Choroid plexus epithelial cell (primary cell): ENCODE data around the gene CLCN6.
A peak's percentile ranks its signal among the peaks of the same experiment; 100 is the strongest.

Source experiments
- DNase-seq: peaks from one replicate; pipeline ENCODE4 v3.0.0-alpha.2; 2010; ENCODE audit warnings: low read depth
- H3K4me3 ChIP-seq: 2 replicates; pipeline ENCODE4 v1.5.1; 2011; ENCODE audit warnings: low read depth, mild to moderate bottlenecking, control low read depth, low read length, moderate library complexity
- CTCF ChIP-seq: conservative IDR thresholded peaks from 2 replicates; pipeline ENCODE4 v1.5.1; 2011; ENCODE audit warnings: low read depth, mild to moderate bottlenecking, control low read depth, inconsistent platforms, low read length, moderate library complexity

The CLCN6 gene

DNA sequence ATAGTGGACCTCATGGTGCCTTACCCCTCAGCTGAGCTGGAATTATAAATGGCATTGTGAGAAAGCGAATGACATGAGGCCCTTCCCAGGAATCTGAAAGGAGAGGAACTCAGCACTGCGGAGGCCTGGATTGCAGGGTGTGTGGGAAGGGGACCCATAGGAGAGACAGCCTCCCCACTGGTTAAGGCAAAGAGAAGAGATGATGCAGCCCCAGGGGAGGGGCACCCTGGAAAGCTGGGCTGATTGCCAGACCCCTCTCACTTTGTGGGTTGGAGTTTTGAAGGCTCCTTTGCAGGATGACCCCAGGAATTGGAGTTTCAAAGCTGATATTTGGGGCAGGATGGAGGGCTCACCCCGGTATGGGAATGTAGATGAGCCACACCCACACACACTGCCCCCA is 50.7 kb downstream of the CLCN6 start:
- no peak for DNase-seq
- no peak for TF ChIP-seq CTCF
- H3K4me3 ChIP-seq: no peak overlapping the region

DNA sequence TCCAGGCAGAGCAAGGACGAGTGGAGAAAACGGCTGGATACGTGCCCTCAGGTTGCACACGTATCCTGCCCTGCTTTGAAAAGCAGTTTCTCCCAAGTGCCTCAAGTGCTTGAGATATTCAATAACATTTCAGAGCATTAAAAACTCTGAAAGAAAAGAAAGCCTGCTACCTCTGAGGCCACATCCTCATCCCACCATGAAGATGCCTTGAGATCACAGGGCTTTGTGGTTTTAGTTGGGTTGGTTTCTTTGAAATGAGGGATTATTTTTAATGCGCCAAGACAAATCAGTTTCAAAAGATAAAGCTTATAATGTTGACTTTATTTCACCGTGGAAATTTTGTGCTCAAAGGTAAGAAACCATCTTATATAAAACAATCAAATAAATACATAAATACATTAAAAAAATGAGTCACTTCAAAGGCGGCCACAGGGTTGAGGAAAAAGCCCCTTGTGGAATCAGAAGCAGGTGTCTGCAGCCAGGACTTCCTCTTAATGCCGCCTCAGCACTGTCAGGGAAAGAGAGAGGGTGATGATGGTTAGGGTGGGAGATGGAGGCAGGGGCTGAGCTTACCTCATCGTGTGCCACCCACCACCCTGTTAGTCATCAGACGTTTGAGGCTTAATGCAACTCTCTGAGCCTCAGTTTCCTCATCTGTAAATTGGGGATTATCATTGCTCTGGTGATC is 51.3 kb downstream of the CLCN6 start:
- TF ChIP-seq CTCF: no peak
- no peak overlapping the region for H3K4me3 ChIP-seq
- DNase-seq: no peak

GRCh38 chr1:11858158-11858557 is 52.2 kb downstream of the CLCN6 start:
- TF ChIP-seq CTCF: no peak
- DNase-seq: no peak
- H3K4me3 ChIP-seq: no peak overlapping the region

DNA sequence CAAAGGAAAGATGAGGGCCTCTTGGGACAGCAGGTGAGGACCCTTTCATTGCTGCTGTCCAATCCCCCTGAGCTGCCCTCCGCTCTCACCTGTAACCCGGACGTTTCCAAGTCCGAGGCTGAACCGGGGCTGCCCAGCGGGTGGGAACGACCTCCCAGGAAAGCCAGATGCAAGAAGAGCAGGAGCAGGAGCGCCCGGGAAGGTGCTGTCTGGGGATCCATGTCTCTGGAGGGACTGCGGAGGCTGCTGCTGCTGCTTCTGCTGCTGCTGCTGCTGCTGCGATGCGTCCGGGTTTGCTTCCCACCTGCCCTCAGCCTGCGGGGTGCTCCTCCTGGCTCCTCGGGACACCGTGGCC is 52.6 kb downstream of the CLCN6 start, which contains the start of gene NPPB:
NPPB (minus strand) TSS at position 333 of the 355 bp plus-strand sequence; CDS start at position 221, 112 bp downstream.
- TF ChIP-seq CTCF: no peak
- no peak within 1 kb of the TSS for H3K4me3 ChIP-seq
- DNase-seq: no peak

GRCh38 chr1:11858968-11859871 is 53.2 kb downstream of the CLCN6 start:
- no peak overlapping the region for H3K4me3 ChIP-seq
- DNase-seq: peak; percentile 67
- peak; percentile 46 for TF ChIP-seq CTCF

GRCh38 chr1:11860083-11860482 is 54.1 kb downstream of the CLCN6 start:
- no peak overlapping the region for H3K4me3 ChIP-seq
- no peak for DNase-seq
- no peak for TF ChIP-seq CTCF

- TF ChIP-seq CTCF: no peak
- H3K4me3 ChIP-seq: no peak overlapping the region
- no peak for DNase-seq
These were observed 54.6 kb downstream of the CLCN6 start for GRCh38 chr1:11860587-11860986.
